Activated CD4-positive, CD25-positive, alpha-beta regulatory T cell (primary cell): ENCODE data around the gene GAST.
"Not testable (repeated sequence)": the region's sequence is repeated elsewhere in the genome, so short reads cannot be mapped to it uniquely, and the experiment has no call there.

ENCODE experiments used
- DNase-seq, 4 experiments: peaks; one replicate each; lab custom pipeline; 2025; lab: John Stamatoyannopoulos, UW

GAST gene

GRCh38 chr17:41683441-41684007 is 28.6 kb upstream of the GAST start:
- no peak for DNase-seq

- no peak for DNase-seq
Observed at GRCh38 chr17:41684035-41684434, 28.1 kb upstream of the GAST start.

- not testable (repeated sequence) for DNase-seq
Observed at GRCh38 chr17:41685753-41686152, 26.4 kb upstream of the GAST start.

GRCh38 chr17:41686281-41686680 is 25.9 kb upstream of the GAST start:
- DNase-seq: no peak

GRCh38 chr17:41687828-41688640 is 24.1 kb upstream of the GAST start:
- peak in 2 of 4 experiments; percentile 31 to 45 for DNase-seq

- DNase-seq: peak; percentile 98 to 100 (median 100)
Observed at GRCh38 chr17:41688641-41689496, 23.3 kb upstream of the GAST start, which contains the start of gene EIF1. Gene EIF1, plus strand, starts transcription at chr17:41688885. Its CDS starts 154 bp downstream, at chr17:41689039.

- DNase-seq: peak in 3 of 4 experiments; percentile 23 to 39 (median 33)
Observed at GRCh38 chr17:41689497-41690299, 22.4 kb upstream of the GAST start.

GRCh38 chr17:41690497-41690896 is 21.6 kb upstream of the GAST start:
- DNase-seq: no peak

- no peak for DNase-seq
Observed at GRCh38 chr17:41691031-41691777, 20.9 kb upstream of the GAST start.

- DNase-seq: no peak
Observed at GRCh38 chr17:41692722-41693521, 19.2 kb upstream of the GAST start.

GRCh38 chr17:41695134-41695661 is 16.9 kb upstream of the GAST start:
- no peak for DNase-seq

GRCh38 chr17:41695954-41696757 is 16.0 kb upstream of the GAST start:
- peak; percentile 57 to 73 (median 64) for DNase-seq

- no peak for DNase-seq
Observed at GRCh38 chr17:41697122-41697962, 14.8 kb upstream of the GAST start.

- DNase-seq: not testable (repeated sequence)
Observed at GRCh38 chr17:41700843-41701242, 11.3 kb upstream of the GAST start.

- no peak for DNase-seq
Observed at GRCh38 chr17:41702712-41703111, 9.4 kb upstream of the GAST start.

- no peak for DNase-seq
Observed at GRCh38 chr17:41705271-41705991, 6.7 kb upstream of the GAST start.
